IPS-NIHi11 (cell line): Measurements from ENCODE around the gene RNF121.
A peak's percentile ranks its signal among the peaks of the same experiment; 100 is the strongest.

Experiments used
- DNase-seq: peaks from one replicate; pipeline ENCODE4 v3.0.0; 2012; ENCODE audit warnings: mixed read lengths, low spot score

Gene RNF121

GRCh38 chr11:71935338-71935925 is 6.6 kb downstream of the RNF121 start:
- no peak for DNase-seq

DNA sequence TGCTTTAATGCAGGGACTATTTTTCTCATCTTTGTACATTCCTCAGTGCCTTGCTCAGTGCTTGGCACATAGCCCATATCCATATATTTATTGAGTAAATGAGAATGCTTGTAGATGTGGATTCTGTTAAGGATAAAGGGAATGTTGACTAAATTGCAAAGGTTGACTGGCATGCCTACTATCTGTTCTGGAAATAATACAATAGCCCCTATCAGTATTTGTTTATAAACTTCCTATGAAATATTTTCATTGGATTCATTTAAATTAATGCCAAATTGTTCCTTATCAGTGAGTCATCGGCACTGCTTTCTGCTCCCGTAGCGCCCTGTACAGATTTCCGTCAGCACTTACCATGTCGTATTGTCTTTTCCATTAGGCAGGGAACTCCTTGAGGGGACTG is 8.0 kb downstream of the RNF121 start:
- no peak for DNase-seq

DNA sequence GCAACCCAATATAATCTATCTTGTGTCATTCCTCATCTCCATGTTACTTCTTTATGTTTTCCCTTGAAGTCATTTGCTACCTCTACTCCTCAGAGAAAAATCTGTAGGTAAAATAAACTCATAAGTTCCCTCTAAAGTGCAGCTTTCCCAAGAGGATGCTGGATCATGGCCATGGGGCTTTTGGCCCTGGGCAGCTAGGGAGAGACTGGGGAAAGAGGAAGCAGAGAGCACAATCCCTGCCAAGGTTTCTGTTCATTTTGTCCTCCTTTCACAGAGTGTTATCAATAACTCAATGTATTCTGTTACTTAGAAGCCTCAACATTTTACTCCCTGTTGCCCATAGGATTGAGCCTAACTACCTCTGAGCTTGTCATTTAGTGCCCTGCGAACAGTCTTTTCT is 9.0 kb downstream of the RNF121 start:
- no peak for DNase-seq

GRCh38 chr11:71940561-71941219 is 11.8 kb downstream of the RNF121 start:
- no peak for DNase-seq

DNA sequence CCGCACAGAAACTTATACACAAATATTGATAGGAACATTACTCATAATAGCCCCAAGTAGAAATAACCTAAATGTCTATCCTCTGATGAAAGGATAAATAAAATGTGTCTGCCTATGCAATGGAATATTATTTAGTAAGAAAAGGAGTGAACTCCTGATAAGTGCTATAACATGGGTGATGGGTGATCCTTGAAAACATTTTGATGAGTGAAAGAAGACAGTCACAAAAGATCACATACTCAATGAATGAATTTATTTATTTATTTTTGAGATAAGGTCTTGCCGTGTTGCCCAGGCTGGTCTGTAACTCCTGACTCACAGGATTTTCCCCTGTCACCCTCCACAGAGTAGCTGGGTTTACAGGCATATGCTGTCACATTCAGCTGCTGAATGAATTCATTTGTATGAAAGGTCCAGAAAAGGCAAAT is 17.3 kb downstream of the RNF121 start:
- no peak for DNase-seq

GRCh38 chr11:71947498-71947897 is 18.7 kb downstream of the RNF121 start:
- no peak for DNase-seq

DNA sequence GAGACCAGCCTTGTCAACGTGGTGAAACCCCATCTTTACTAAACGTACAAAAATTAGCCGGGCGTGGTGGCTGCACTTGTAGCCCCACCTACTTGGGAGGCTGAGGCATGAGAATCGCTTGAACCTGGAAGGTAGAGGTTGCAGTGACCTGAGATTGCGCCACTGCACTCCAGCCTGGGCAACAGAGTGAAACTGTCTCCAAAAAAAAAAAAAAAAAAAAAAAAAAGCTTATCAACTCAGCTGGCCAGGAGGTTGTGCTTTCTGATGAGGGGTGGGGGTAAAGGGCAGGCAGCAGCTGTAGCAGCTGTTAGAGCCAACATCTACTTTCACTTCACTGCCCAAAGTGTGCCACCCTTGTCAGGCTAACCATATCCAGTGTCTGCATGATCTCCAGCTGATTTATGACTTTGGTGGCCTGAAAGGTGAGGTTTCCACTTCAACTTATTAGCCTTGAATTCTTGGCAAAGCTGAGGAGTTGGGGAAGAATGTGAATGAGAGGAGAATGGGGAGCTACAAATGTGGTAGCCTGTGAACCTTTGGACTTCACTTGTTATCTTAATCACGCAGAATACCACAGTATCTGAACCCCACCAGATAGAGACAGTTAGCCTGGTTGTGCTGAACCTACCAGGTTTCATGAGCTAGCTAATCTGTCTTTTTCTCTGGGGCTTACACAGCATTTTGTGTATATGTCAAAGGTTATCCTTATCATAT is 19.6 kb downstream of the RNF121 start:
- peak; percentile 22 for DNase-seq

DNA sequence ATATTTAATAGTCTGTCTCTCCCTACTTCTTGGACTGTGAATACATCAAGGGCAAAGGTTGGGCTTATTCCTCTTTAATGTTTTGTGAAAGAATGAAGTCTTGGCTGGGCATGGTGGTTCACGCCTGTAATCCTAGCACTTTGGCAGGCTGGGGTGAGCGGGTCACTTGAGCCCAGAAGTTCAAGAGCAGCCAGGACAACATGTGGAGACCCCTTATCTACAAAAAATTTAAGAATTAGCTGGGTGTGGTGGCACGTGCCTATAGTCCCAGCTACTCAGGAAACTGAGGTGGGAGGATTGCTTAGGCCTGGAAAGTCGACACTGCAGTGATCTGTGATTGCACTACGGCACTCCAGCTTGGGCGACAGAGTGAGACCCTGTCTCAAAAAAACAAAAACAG is 20.2 kb downstream of the RNF121 start:
- DNase-seq, result no peak

DNA sequence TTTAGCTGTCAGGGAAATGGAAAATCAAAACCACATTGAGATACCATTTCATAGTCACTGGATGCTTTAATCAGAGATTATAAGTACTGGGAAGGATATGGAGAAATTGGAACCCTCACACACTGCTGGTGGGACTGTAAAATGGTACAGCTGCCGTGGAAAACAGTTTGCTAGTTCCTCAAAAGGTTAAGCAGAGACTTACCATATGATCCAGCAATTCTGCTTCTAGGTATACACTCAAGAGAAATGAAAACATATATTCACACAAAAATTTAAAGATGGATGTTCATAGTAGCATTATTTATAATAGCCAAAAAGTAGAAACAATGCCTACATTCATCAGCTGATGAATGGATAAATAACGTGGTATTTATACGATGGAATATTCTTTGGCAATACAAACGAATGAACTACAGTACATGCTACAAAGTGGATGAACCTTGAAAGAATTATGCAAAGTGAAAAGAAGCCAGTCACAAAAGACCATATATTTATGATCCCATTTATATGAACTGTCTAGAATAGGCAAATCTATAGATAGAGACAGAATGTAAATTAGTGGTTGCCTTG is 23.0 kb downstream of the RNF121 start:
- no peak for DNase-seq

DNA sequence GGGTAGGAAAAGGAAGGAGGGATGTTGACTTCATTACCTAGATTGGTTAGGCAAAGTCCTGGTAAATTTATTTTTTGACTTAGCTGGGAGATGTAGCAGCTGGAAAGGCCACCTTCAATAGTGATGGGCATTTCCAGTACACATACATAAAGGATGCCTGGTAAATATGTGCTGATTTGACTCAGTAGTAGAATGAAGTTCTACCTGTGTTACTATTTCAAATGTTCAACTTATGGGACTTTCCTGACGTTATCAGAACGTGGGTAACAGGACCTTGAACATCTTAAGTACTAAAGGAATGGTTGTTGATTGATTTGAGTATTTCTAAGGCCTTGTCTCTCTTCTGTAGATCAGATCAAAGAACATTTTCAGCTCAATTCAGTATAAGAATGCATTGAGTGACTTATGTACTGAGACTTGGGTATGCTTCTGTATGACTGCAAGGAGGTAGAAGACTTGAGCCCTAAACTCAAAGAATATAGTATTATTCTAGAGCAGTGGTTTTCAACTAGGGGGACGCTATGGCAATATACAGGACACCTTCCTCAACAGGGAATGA is 27.1 kb downstream of the RNF121 start:
- DNase-seq, result no peak

DNA sequence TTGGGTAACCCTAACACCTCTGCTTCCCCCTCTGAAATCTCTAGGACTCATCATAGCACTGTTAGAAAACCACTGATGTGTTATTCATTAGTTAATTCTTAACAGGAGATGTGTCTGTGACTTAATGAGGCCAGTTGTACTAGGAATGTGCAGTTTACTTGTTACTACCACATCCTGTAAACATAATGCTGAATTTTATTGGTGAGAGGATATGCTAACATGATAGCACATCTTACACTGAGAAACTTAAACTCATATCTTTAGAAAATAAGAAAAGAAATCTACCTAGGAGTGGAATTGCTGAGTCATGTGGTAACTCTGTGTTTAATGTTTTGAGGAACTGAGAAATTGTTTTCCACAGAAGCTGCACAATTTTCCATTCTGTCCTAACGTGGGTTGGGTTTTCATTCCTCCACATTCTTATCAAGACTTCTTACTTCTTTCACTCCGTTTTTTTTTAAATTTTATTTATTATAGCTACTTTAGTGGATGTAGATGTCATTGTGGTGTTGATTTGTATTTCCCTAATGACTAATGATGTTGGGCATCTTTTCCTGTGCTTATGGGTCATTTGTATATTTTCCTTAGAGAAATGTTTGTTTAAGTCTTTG is 33.7 kb downstream of the RNF121 start:
- no peak for DNase-seq

GRCh38 chr11:71963468-71963867 is 34.6 kb downstream of the RNF121 start:
- DNase-seq, result no peak

DNA sequence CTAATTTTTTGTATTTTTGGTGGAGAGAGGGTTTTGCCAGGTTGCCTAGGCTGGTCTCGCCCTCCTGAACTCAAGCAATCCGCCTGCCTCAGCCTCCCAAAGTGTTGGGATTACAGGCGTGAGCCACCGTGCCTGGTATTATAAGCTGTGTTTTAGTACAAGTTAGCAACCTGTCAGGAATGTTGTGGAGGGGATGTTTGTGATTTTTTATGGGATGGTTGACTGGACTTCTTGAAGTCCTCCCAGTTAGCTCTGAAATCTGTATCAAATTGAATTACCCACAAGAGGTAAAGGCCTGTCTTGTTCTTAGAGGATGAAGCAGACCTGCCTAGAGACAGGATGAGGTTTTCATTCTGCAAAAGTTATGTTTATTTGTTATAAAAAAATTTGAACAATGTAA is 35.8 kb downstream of the RNF121 start:
- no peak for DNase-seq

- no peak for DNase-seq
Observed at GRCh38 chr11:71971680-71972079, 42.8 kb downstream of the RNF121 start.

GRCh38 chr11:71976551-71976950 is 47.7 kb downstream of the RNF121 start:
- no peak for DNase-seq

DNA sequence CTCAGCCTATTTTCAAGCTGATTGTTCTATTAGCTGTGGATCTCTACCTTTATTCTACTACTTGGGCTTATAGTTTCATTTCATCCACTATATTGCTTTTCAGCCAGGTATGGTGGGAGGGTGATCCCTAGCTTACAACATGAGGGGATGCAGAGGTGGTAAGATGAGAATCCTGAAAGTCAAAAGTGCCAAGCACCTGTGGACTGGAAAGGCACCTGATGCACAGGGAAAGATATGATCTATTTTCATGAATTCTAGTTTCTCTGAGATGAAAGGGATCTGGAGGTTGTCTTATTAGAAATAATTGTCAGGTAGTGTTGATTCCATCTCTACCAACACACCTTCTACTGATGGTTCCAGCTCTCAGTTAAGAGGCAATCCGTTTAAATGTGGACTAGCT is 48.2 kb downstream of the RNF121 start:
- DNase-seq, result no peak

- peak; percentile 62 for DNase-seq
Observed at GRCh38 chr11:71977743-71978418, 49.0 kb downstream of the RNF121 start.

GRCh38 chr11:71979094-71979493 is 50.2 kb downstream of the RNF121 start:
- DNase-seq, result no peak

- no peak for DNase-seq
Observed at GRCh38 chr11:71979602-71980001, 50.8 kb downstream of the RNF121 start.

DNA sequence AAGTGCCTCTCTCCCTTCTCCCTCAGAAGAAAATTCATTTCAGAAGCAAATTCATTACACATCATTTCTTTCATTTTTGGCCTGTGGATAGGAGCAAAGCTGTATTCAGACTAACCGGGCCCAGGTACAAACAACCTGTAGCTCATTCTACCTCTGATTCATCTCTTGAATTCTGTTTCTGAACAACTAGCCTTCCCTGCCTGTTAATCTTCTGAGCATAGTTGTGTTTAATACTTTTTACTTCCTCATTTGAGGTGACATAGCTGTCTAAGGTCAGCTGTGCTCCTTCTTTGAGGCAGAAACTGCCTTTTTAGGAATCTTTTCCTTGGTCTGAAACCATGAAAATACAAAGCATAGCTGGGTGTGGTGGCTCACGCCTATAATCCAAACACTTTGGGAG is 57.3 kb downstream of the RNF121 start:
- no peak for DNase-seq

- DNase-seq, result no peak
Observed at GRCh38 chr11:71987521-71987920, 58.7 kb downstream of the RNF121 start.

DNA sequence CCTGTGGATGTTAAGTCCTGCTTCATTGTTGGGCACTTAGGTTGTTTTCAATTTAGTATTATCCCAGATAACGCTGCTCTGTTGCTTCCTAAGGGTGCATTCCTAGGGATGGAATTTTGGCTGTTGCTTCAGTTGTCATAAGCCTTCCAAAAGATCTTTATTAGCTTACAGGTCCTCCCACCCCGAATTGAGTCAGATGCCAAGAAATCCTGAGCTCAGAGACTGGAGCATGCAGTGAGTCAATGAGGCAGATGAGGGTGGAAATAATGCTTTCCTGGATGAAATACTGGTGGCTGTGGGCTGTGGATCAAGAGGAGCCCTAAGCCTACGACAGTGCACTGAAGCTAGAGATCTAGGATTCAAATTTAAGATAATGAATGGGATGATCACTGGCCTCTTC is 59.2 kb downstream of the RNF121 start:
- DNase-seq, result no peak
